WI38 (cell line): ENCODE measurements around the gene PSMC2.

Experiments
- H3K4me3 ChIP-seq: 2 replicates; pipeline ENCODE4 v1.5.1; 2011; ENCODE audit warnings: low read depth, mild to moderate bottlenecking, control low read depth, low read length
- TF ChIP-seq, protein P1 (sequence below): IDR thresholded peaks from 2 replicates; pipeline ENCODE4 v1.5.1; 2012; ENCODE audit warnings: low read depth, mild to moderate bottlenecking, control low read depth, low read length

Gene PSMC2

DNA sequence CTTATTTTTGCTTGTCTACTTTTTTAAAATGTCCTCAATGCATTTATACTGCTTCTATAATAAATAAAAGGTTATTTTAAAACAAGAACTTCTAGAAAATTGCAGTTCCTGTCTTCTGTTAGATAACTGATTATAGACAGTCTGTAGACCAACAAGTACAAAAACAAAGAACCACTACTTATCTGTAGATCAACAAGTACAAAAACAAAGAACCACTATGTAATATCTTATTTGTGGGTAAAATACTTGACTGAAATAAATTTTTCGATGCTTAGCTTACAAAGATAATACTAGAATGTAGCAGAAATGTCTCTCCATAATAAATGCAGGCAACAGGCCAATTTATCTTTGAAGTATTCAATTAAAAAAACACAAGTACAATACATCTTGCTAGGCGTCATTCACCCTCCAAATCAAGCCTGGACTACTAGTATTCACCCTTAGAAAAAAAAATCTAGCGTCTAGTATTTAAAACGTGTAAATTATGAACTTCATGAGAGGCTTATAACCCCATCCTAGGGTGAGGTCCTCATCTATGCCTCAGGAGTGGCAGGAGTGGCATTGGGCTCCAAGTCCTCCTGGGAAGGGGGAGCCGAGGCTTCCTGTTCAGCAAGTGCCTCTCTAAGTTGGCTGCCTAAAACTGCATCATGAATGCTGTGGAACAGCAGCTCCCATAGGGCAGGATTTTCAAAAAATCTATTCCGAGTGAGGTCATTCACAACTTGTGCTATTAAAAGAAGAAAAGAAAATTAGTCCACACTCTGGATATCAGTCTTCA, 26.6 kb downstream of the PSMC2 start:
- no peak overlapping the region for H3K4me3 ChIP-seq
- TF ChIP-seq, protein P1, sequence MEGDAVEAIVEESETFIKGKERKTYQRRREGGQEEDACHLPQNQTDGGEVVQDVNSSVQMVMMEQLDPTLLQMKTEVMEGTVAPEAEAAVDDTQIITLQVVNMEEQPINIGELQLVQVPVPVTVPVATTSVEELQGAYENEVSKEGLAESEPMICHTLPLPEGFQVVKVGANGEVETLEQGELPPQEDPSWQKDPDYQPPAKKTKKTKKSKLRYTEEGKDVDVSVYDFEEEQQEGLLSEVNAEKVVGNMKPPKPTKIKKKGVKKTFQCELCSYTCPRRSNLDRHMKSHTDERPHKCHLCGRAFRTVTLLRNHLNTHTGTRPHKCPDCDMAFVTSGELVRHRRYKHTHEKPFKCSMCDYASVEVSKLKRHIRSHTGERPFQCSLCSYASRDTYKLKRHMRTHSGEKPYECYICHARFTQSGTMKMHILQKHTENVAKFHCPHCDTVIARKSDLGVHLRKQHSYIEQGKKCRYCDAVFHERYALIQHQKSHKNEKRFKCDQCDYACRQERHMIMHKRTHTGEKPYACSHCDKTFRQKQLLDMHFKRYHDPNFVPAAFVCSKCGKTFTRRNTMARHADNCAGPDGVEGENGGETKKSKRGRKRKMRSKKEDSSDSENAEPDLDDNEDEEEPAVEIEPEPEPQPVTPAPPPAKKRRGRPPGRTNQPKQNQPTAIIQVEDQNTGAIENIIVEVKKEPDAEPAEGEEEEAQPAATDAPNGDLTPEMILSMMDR: no peak

DNA sequence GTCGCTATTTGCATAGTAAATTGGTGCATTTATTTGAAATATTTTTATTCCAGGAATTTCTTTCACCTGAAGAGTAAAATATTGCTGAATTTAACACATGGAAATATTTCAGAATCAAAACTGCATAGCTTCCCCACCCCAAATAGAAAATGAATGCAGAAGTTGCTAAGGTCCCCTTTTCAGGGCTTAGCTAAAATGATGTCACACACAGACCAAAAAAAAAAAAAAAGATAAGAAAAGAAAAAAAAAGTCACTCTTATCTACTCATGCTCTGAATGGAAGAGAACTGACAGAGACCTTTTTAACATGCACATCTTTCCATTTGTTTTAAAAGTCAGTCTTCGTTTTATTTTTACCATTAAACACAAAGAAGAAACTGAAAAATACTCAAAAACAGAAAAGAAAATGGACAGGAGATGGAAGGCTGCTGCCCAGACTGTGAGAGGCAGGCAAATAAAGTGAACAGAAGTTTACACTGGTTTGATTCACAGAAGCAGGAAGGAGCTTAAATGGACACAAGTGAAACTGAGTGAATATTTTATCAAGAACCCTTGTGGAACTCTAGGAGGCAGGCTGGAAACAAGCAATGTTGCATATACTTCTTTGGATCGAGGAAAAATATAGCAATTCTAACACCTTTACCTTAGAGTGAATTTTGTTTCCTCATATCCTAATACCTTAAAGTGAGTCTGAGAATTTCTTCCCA, 32.0 kb downstream of the PSMC2 start:
- TF ChIP-seq, protein P1: no peak
- no peak overlapping the region for H3K4me3 ChIP-seq

DNA sequence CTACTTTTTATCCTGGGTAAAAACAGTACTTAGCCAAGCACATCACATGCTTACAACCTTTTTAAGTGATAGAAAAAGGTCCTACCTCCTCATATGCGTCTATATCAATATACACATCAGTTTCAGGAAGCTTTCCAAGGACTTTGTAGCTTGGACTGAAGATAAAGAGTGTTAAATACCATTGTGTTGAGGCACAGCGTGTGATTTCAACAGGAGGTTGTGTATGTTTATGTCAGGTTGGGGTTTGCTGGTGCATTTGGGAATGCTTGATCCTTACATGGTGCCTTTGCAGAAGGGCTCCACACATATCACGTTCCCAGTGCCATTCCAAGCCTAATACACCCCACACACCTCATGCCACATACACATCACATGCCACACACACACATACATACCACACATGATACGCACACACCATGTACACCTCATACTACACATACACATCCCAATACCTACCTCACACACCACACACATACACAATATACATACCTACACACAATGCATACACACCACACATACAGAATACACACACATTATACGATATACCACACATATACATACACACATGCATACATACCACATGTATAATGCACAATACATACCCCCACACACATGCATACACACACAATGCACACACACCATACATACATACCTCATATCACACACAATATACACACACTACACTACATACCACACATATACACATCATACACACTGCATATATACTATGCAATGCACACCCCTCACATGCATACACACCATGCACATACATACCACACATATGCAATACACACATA, 33.1 kb downstream of the PSMC2 start:
- TF ChIP-seq, protein P1: no peak
- H3K4me3 ChIP-seq: no peak overlapping the region

DNA sequence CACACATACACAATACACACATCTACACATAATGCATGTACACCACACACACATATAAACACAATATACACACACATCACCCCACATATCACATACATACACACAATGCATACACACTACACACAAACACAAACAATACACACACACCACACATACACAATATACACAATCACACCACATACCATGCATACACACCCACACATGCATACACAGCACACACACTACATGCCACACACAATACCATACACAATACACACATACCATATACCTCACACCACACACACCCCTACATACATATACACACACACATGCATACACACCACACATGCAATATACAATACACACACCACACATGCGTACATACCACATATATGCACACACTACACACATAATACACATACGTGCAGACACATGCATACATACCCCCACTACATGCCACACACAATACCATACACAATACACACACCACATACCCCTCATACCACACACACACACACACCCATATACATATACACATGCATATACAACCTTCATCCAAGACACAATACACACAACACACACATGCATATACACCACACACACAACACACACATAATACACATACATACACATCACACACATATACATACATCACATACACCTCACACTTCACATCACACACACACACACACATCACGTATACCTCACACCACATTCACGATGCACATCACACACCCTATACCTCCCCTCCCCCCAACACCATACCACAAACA, 34.0 kb downstream of the PSMC2 start:
- TF ChIP-seq, protein P1: no peak
- no peak overlapping the region for H3K4me3 ChIP-seq

DNA sequence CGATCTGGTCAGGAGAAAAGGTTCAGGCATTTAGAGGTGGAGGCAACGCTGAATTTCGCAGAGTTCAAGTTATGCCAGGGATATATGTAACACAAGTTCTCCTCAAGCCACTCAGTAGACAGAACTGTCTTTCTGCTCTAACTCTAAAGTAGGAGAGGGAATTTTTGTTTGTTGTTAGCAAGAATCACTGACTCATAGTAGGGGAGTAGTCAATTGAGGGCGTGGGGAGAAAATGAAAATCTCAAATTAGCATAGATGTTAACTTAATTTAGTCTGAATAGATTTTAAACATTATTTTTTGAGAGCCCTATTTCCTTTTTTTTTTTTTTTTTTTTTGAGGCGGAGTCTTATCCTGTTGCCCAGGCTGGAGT, 34.6 kb downstream of the PSMC2 start:
- TF ChIP-seq, protein P1: no peak
- H3K4me3 ChIP-seq: no peak overlapping the region

DNA sequence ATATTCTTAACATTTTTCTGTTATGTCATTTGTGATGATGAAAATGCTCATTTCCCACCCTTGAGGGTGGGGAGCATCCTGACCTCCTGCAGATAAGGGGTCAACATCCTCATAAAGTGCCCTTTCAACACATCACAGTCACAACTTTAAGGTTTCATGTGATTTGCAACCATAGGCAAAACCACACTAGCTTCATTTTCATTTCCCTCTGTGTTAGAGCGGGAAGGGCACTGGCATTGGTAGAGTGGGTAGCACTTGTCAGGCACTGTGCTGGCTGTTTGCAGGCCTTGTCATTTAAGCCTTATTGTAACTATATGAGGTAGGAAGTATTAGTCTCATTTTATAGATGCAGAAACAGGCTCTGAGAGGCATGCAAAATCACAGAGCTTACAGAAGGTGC, 39.8 kb downstream of the PSMC2 start:
- TF ChIP-seq, protein P1: no peak
- no peak overlapping the region for H3K4me3 ChIP-seq
